ENCODE results near the gene MAP3K20. TPM values are rescaled to one million over a fixed set of nuclear protein-coding genes. Genes with fewer than 3 reads are reported as not detected.

MAP3K20 gene
- total and polyA plus RNA-seq, 3 experiments from 2014 or later, result 1.9 to 14.1 (median 11.2) TPM

GRCh38 chr2:173239644-173240043, 164.0 kb downstream of the MAP3K20 start:
- ChIA-PET POLR2A (no interaction called here), CTCF (no interaction called here)
- Mint-ChIP-seq H3K4me1 (peaks cover 0 to 1% (median 0%) of the 10 kb centered on the region in 3 donors), H3K27ac (no peak overlapping the region), H3K27me3 (peaks cover 0 to 3% of the 10 kb centered on the region in 2 donors), H3K36me3 (peaks cover 0 to 1% (median 1%) of the 10 kb centered on the region in 3 donors), H3K4me3 (no peak overlapping the region), H3K9me3 (no peaks in the 10 kb centered on the region)
- H3K9me3 ChIP-seq (ENCODE audit: low read length), result no peaks in the 10 kb centered on the region
- no peaks in the 10 kb centered on the region for H3K4me1 ChIP-seq (ENCODE audit: insufficient read depth, low read length)
- DNase-seq, result no peak
- no peak overlapping the region for H3K4me3 ChIP-seq (ENCODE audit: low read length)
- H3K27ac ChIP-seq (ENCODE audit: low read depth, low read length), result no peak overlapping the region
- no peaks in the 10 kb centered on the region for H3K27me3 ChIP-seq (ENCODE audit: insufficient read depth, low read length, poor library complexity, severe bottlenecking)
- H3K36me3 ChIP-seq (ENCODE audit: insufficient read depth, low read length), result no peaks in the 10 kb centered on the region

- H3K27me3 Mint-ChIP-seq, result peaks cover 0 to 3% of the 10 kb centered on the region in 2 donors
- CTCF ChIA-PET, result no interaction called here
- DNase-seq, result no peak
- H3K27ac ChIP-seq (ENCODE audit: low read depth, low read length), result no peak overlapping the region
- H3K4me3 ChIP-seq (ENCODE audit: low read length), result no peak overlapping the region
- POLR2A ChIA-PET, result no interaction called here
- H3K36me3 ChIP-seq (ENCODE audit: insufficient read depth, low read length), result no peaks in the 10 kb centered on the region
- no peak overlapping the region for H3K4me3 Mint-ChIP-seq
- H3K27ac Mint-ChIP-seq, result no peak overlapping the region
- H3K27me3 ChIP-seq (ENCODE audit: insufficient read depth, low read length, poor library complexity, severe bottlenecking), result no peaks in the 10 kb centered on the region
- H3K9me3 Mint-ChIP-seq, result no peaks in the 10 kb centered on the region
- peaks cover 0 to 1% (median 1%) of the 10 kb centered on the region in 3 donors for H3K36me3 Mint-ChIP-seq
- H3K4me1 ChIP-seq (ENCODE audit: insufficient read depth, low read length), result no peaks in the 10 kb centered on the region
- H3K9me3 ChIP-seq (ENCODE audit: low read length), result no peaks in the 10 kb centered on the region
- H3K4me1 Mint-ChIP-seq, result peaks cover 0 to 1% (median 0%) of the 10 kb centered on the region in 3 donors
These were observed 164.4 kb downstream of the MAP3K20 start for GRCh38 chr2:173240083-173240482.

DNA sequence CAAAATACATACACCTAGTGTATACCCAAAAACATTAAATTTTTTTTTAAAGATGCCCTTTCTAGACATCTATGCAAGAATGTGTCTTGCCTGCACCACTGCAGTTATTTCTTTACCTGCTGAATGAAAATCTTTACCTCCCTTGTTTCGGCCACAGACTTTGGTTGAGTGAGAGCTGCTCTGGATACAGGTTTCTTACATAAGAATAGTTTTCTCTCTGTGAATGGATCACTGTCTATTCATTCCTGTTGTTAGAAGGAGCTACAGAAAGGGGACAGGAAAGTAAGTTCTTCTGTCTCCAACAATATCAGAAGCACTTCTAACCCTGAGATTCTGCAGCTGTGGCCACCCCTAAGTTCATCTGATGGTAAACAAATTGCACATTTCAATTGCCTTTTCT, 166.0 kb downstream of the MAP3K20 start:
- DNase-seq, result no peak
- Histone ChIP-seq H3K4me3 (ENCODE audit: low read length) (no peak overlapping the region), H3K4me1 (ENCODE audit: insufficient read depth, low read length) (no peaks in the 10 kb centered on the region), H3K9me3 (ENCODE audit: low read length) (no peaks in the 10 kb centered on the region), H3K27ac (ENCODE audit: low read depth, low read length) (no peak overlapping the region), H3K27me3 (ENCODE audit: insufficient read depth, low read length, poor library complexity, severe bottlenecking) (no peaks in the 10 kb centered on the region), H3K36me3 (ENCODE audit: insufficient read depth, low read length) (no peaks in the 10 kb centered on the region)
- H3K27ac Mint-ChIP-seq, result no peak overlapping the region
- POLR2A ChIA-PET, result no interaction called here
- no peaks in the 10 kb centered on the region for H3K9me3 Mint-ChIP-seq
- CTCF ChIA-PET, result no interaction called here
- H3K4me1 Mint-ChIP-seq, result peaks cover 0 to 1% (median 0%) of the 10 kb centered on the region in 3 donors
- peaks cover 0 to 1% (median 1%) of the 10 kb centered on the region in 3 donors for H3K36me3 Mint-ChIP-seq
- peaks cover 0 to 3% of the 10 kb centered on the region in 2 donors for H3K27me3 Mint-ChIP-seq
- H3K4me3 Mint-ChIP-seq, result no peak overlapping the region

DNA sequence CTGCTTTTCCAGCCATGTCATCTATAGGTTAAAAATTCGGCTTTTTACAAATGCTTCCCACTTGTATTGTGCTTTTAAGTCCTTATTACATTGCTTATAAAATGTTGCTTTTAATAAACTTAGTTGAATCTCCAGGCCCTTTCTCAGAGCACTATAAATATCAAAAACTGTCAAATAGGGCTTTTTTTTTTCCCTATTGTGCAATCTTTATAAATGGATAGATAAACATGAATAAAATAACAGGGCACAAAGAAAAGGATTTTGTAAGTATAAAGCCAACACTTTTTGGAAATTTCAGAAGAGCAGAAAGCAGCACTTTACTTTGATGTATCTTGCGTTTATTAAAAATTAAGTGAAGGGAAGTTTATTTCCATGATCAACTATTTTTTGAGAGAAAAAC, 171.5 kb downstream of the MAP3K20 start:
- no peak overlapping the region for H3K27ac Mint-ChIP-seq
- POLR2A ChIA-PET, result no interaction called here
- H3K9me3 Mint-ChIP-seq, result no peaks in the 10 kb centered on the region

DNA sequence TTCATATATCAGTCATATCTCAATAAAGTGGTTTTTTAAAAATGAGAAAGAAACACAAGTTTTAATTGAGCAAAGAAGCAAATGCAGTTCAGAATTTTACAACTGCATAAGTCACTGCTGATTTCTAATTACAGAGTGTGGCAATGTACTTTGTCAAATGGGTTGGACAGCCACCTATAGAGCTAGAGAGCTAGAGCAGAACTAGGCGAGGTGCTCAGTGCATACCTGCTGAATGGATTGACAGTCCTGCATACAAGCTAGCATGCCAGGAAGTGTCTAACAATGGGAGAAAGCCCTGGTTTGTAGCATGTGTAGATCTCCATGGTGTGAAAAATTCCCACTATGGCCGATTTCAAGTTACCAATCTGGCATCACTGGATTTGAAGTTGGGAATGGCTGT, 172.7 kb downstream of the MAP3K20 start:
- Mint-ChIP-seq H3K27me3 (peaks cover 2 to 5% of the 10 kb centered on the region in 2 donors), H3K27ac (no peak overlapping the region), H3K4me3 (no peak overlapping the region), H3K9me3 (no peaks in the 10 kb centered on the region), H3K36me3 (no peaks in the 10 kb centered on the region), H3K4me1 (no peaks in the 10 kb centered on the region)
- Histone ChIP-seq H3K27me3 (ENCODE audit: insufficient read depth, low read length, poor library complexity, severe bottlenecking) (no peaks in the 10 kb centered on the region), H3K4me1 (ENCODE audit: insufficient read depth, low read length) (no peaks in the 10 kb centered on the region), H3K27ac (ENCODE audit: low read depth, low read length) (no peak overlapping the region), H3K9me3 (ENCODE audit: low read length) (no peaks in the 10 kb centered on the region), H3K4me3 (ENCODE audit: low read length) (no peak overlapping the region), H3K36me3 (ENCODE audit: insufficient read depth, low read length) (no peaks in the 10 kb centered on the region)
- POLR2A ChIA-PET, result no interaction called here
- CTCF ChIA-PET, result no interaction called here
- no peak for DNase-seq

More for the DNA sequence above, 171.5 kb downstream of the MAP3K20 start:
- no peak for DNase-seq
- no peaks in the 10 kb centered on the region for H3K4me1 ChIP-seq (ENCODE audit: insufficient read depth, low read length)
- Mint-ChIP-seq H3K27me3 (peaks cover 0 to 3% of the 10 kb centered on the region in 2 donors), H3K36me3 (no peaks in the 10 kb centered on the region), H3K4me1 (no peaks in the 10 kb centered on the region), H3K4me3 (no peak overlapping the region)
- no peak overlapping the region for H3K4me3 ChIP-seq (ENCODE audit: low read length)
- H3K9me3 ChIP-seq (ENCODE audit: low read length), result no peaks in the 10 kb centered on the region
- no peaks in the 10 kb centered on the region for H3K36me3 ChIP-seq (ENCODE audit: insufficient read depth, low read length)
- no peaks in the 10 kb centered on the region for H3K27me3 ChIP-seq (ENCODE audit: insufficient read depth, low read length, poor library complexity, severe bottlenecking)
- CTCF ChIA-PET, result no interaction called here
- no peak overlapping the region for H3K27ac ChIP-seq (ENCODE audit: low read depth, low read length)

GRCh38 chr2:173249661-173250641, 174.3 kb downstream of the MAP3K20 start:
- Mint-ChIP-seq H3K4me1 (no peaks in the 10 kb centered on the region), H3K27ac (no peak overlapping the region), H3K9me3 (no peaks in the 10 kb centered on the region), H3K36me3 (no peaks in the 10 kb centered on the region), H3K4me3 (no peak overlapping the region), H3K27me3 (peaks cover 2 to 4% of the 10 kb centered on the region in 2 donors)
- Histone ChIP-seq H3K4me1 (ENCODE audit: insufficient read depth, low read length) (no peaks in the 10 kb centered on the region), H3K27ac (ENCODE audit: low read depth, low read length) (no peak overlapping the region), H3K4me3 (ENCODE audit: low read length) (no peak overlapping the region), H3K9me3 (ENCODE audit: low read length) (no peaks in the 10 kb centered on the region), H3K27me3 (ENCODE audit: insufficient read depth, low read length, poor library complexity, severe bottlenecking) (no peaks in the 10 kb centered on the region), H3K36me3 (ENCODE audit: insufficient read depth, low read length) (no peaks in the 10 kb centered on the region)
- no peak for DNase-seq
- ChIA-PET POLR2A (no interaction called here), CTCF (no interaction called here)

DNA sequence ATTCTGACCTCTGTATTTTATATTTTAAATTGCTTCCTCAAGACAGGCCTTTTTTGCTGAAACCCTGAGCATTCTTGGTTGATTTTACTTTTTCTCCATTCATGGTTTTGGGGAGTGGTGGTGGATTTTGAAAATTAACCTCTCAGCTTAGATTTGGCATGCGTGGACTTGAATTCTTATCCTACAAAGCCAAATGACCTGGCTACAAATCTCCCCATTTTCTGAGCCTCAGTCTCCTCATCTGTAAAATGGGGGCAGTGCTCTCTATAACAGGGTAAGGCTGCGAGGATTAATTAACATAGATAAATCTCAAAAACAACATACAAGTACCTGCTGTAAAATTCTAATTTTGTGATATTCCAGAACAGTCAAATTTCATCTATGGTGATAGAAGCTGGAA, 175.6 kb downstream of the MAP3K20 start:
- no peak for DNase-seq
- Mint-ChIP-seq H3K36me3 (peaks cover 0 to 1% (median 0%) of the 10 kb centered on the region in 3 donors), H3K9me3 (no peaks in the 10 kb centered on the region), H3K27ac (peak overlapping the region in 1 of 8 donors; percentile 7), H3K4me3 (no peak overlapping the region), H3K27me3 (peaks cover 2 to 4% of the 10 kb centered on the region in 2 donors), H3K4me1 (no peaks in the 10 kb centered on the region)
- CTCF ChIA-PET, result no interaction called here
- no peak overlapping the region for H3K27ac ChIP-seq (ENCODE audit: low read depth, low read length)
- H3K4me1 ChIP-seq (ENCODE audit: insufficient read depth, low read length), result no peaks in the 10 kb centered on the region
- no peak overlapping the region for H3K4me3 ChIP-seq (ENCODE audit: low read length)
- POLR2A ChIA-PET, result no interaction called here
- H3K9me3 ChIP-seq (ENCODE audit: low read length), result no peaks in the 10 kb centered on the region
- no peaks in the 10 kb centered on the region for H3K27me3 ChIP-seq (ENCODE audit: insufficient read depth, low read length, poor library complexity, severe bottlenecking)
- no peaks in the 10 kb centered on the region for H3K36me3 ChIP-seq (ENCODE audit: insufficient read depth, low read length)

GRCh38 chr2:173252581-173252980, 176.9 kb downstream of the MAP3K20 start:
- Histone ChIP-seq H3K9me3 (ENCODE audit: low read length) (no peaks in the 10 kb centered on the region), H3K27me3 (ENCODE audit: insufficient read depth, low read length, poor library complexity, severe bottlenecking) (no peaks in the 10 kb centered on the region), H3K4me3 (ENCODE audit: low read length) (no peak overlapping the region), H3K36me3 (ENCODE audit: insufficient read depth, low read length) (no peaks in the 10 kb centered on the region), H3K27ac (ENCODE audit: low read depth, low read length) (no peak overlapping the region), H3K4me1 (ENCODE audit: insufficient read depth, low read length) (no peaks in the 10 kb centered on the region)
- Mint-ChIP-seq H3K4me1 (no peaks in the 10 kb centered on the region), H3K27ac (no peak overlapping the region), H3K27me3 (peaks cover 2 to 4% of the 10 kb centered on the region in 2 donors), H3K36me3 (peaks cover 0 to 1% (median 0%) of the 10 kb centered on the region in 3 donors), H3K4me3 (no peak overlapping the region), H3K9me3 (no peaks in the 10 kb centered on the region)
- CTCF ChIA-PET, result no interaction called here
- DNase-seq, result no peak
- POLR2A ChIA-PET, result no interaction called here
